Neural cell (in vitro differentiated cells): ENCODE data around the gene CTNNBL1. TPM values are rescaled to one million over a fixed set of nuclear protein-coding genes. Genes with fewer than 3 reads are reported as not detected.

Experiments
- H2AFZ ChIP-seq: fragments of 200-600, 300-800 bp; sonication (generic), shearing (Covaris generic); 2 replicates; pipeline ENCODE4 v1.6.0; 2014; ENCODE audit warnings: low read depth, mild to moderate bottlenecking, antibody characterized with exemption, low read length, moderate library complexity
- H3F3A ChIP-seq: fragments of 200-600 bp; shearing (Covaris generic); 2 replicates; pipeline ENCODE4 v1.6.1; 2016; ENCODE audit warnings: mild to moderate bottlenecking, moderate library complexity, mixed read lengths, antibody characterized with exemption, low read length; ENCODE audit not compliant: insufficient read depth, poor library complexity, severe bottlenecking
- H3K27ac ChIP-seq: fragments of 200-600, 300-800 bp; sonication (generic), shearing (Covaris generic); 2 replicates; pipeline ENCODE4 v1.5.1; 2014; ENCODE audit warnings: mild to moderate bottlenecking, low read length, moderate library complexity
- H3K27me3 ChIP-seq: fragments of 300-800, 200-600 bp; sonication (generic), shearing (Covaris generic); 2 replicates; pipeline ENCODE4 v1.6.0; 2014; ENCODE audit warnings: mild to moderate bottlenecking, low read depth, low read length, moderate library complexity; ENCODE audit not compliant: insufficient read depth
- H3K36me3 ChIP-seq: fragments of 300-800, 200-600 bp; sonication (generic), shearing (Covaris generic); 2 replicates; pipeline ENCODE4 v1.5.1; 2014; ENCODE audit warnings: mild to moderate bottlenecking, antibody characterized with exemption, low read length, moderate library complexity; ENCODE audit not compliant: insufficient read depth
- H3K4me2 ChIP-seq: fragments of 300-800, 200-600 bp; sonication (generic), shearing (Covaris generic); 2 replicates; pipeline ENCODE4 v1.6.0; 2014; ENCODE audit warnings: mild to moderate bottlenecking, low read length
- H3K4me3 ChIP-seq: fragments of 300-800, 200-600 bp; sonication (generic), shearing (Covaris generic); 2 replicates; pipeline ENCODE4 v1.5.1; 2014; ENCODE audit warnings: mild to moderate bottlenecking, low read length, moderate library complexity
- H3K79me2 ChIP-seq: fragments of 200-600 bp; shearing (Covaris generic); replicated peaks from 2 replicates; pipeline ENCODE4 v1.6.0; 2014; ENCODE audit warnings: mild to moderate bottlenecking, low read length, moderate library complexity; ENCODE audit not compliant: insufficient read depth
- H3K9ac ChIP-seq: fragments of 300-800, 200-600 bp; sonication (generic), shearing (Covaris generic); 2 replicates; pipeline ENCODE4 v1.6.1; 2016; ENCODE audit warnings: mild to moderate bottlenecking, low read length, mixed read lengths
- H3K9me2 ChIP-seq: fragments of 200-600 bp; shearing (Covaris generic); 2 replicates; pipeline ENCODE4 v1.6.1; 2016; ENCODE audit warnings: mild to moderate bottlenecking, low read length, mixed read lengths; ENCODE audit not compliant: insufficient read depth
- H3K9me3 ChIP-seq: fragments of 200-600, 300-800 bp; sonication (generic), shearing (Covaris generic); 2 replicates; pipeline ENCODE4 v1.6.1; 2016; ENCODE audit warnings: mild to moderate bottlenecking, mixed run types, low read length, moderate library complexity, mixed read lengths
- H4K20me1 ChIP-seq: fragments of 200-600 bp; shearing (Covaris generic); 2 replicates; pipeline ENCODE4 v1.6.1; 2016; ENCODE audit warnings: mild to moderate bottlenecking, mixed run types; ENCODE audit not compliant: insufficient read depth
- CTCF ChIP-seq: fragments of 450-650 bp; IDR thresholded peaks from 2 replicates; pipeline ENCODE4 v1.5.1; 2014; ENCODE audit warnings: antibody characterized with exemption, mild to moderate bottlenecking, moderate library complexity; ENCODE audit not compliant: poor library complexity, severe bottlenecking
- EP300 ChIP-seq: fragments of 450-650 bp; conservative IDR thresholded peaks from 2 replicates; pipeline ENCODE4 v1.6.1; 2014; ENCODE audit warnings: antibody characterized with exemption, mild to moderate bottlenecking, moderate library complexity; ENCODE audit not compliant: poor library complexity, severe bottlenecking
- EZH2 ChIP-seq: fragments of 200-600, 300-800 bp; shearing (Covaris generic), sonication (generic); IDR thresholded peaks from 2 replicates; pipeline ENCODE4 v1.6.1; 2014; ENCODE audit warnings: antibody characterized with exemption, low read length, borderline replicate concordance, mild to moderate bottlenecking; ENCODE audit not compliant: insufficient read depth, poor library complexity, severe bottlenecking
- MXI1 ChIP-seq: fragments of 450-650 bp; conservative IDR thresholded peaks from 2 replicates; pipeline ENCODE4 v1.6.1; 2014; ENCODE audit warnings: antibody characterized with exemption, mild to moderate bottlenecking; ENCODE audit not compliant: poor library complexity, severe bottlenecking
- POLR2AphosphoS5 ChIP-seq: IDR thresholded peaks from 2 replicates; pipeline ENCODE4 v1.6.1; 2012
- RAD21 ChIP-seq: fragments of 450-650 bp; conservative IDR thresholded peaks from 2 replicates; pipeline ENCODE4 v1.6.1; 2014; ENCODE audit warnings: antibody characterized with exemption, mild to moderate bottlenecking, moderate library complexity
- REST ChIP-seq: IDR thresholded peaks from 2 replicates; pipeline ENCODE4 v1.6.1; 2012; ENCODE audit warnings: borderline replicate concordance
- SMC3 ChIP-seq: fragments of 450-650 bp; conservative IDR thresholded peaks from 2 replicates; pipeline ENCODE4 v1.6.1; 2014; ENCODE audit warnings: antibody characterized with exemption, mild to moderate bottlenecking, moderate library complexity; ENCODE audit not compliant: poor library complexity
- TAF1 ChIP-seq: IDR thresholded peaks from 2 replicates; pipeline ENCODE4 v1.6.1; 2012; ENCODE audit warnings: low read depth
- polyA plus RNA-seq: library from polyadenylated mRNA; depleted of rRNA; stranded (reverse); fragments of >200 nt; gene quantifications from 2 replicates; pipeline ENCODE4 v1.2.3, GENCODE V29; 2014

CTNNBL1 gene
- polyA plus RNA-seq, 1 donor from 2014 or later = 32.6 TPM

GRCh38 chr20:37873884-37874283 lies 180.1 kb downstream of the CTNNBL1 start:
- H3K4me2 ChIP-seq = no peak overlapping the region
- no peaks in the 10 kb centered on the region for H3K79me2 ChIP-seq
- no peaks in the 10 kb centered on the region for H3K9me2 ChIP-seq
- H3K27ac ChIP-seq = no peak overlapping the region
- H3K27me3 ChIP-seq = no peaks in the 10 kb centered on the region
- H2AFZ ChIP-seq = no peak overlapping the region
- TF ChIP-seq POLR2AphosphoS5 (no peak), REST (no peak), TAF1 (no peak), MXI1 (no peak), RAD21 (no peak), SMC3 (no peak), CTCF (no peak), EP300 (no peak)
- H3K36me3 ChIP-seq = no peaks in the 10 kb centered on the region
- H3K9me3 ChIP-seq = no peaks in the 10 kb centered on the region
- no peaks in the 10 kb centered on the region for H4K20me1 ChIP-seq
- H3F3A ChIP-seq = no peaks in the 10 kb centered on the region
- no peak overlapping the region for H3K4me3 ChIP-seq
- H3K9ac ChIP-seq = no peak overlapping the region

GRCh38 chr20:37875460-37876175 lies 181.8 kb downstream of the CTNNBL1 start:
- H3K4me2 ChIP-seq = no peak overlapping the region
- H4K20me1 ChIP-seq = no peaks in the 10 kb centered on the region
- H3K9ac ChIP-seq = no peak overlapping the region
- no peak for TF ChIP-seq EZH2
- no peak for TF ChIP-seq RAD21
- no peak for TF ChIP-seq POLR2AphosphoS5
- TF ChIP-seq MXI1 = no peak
- no peak for TF ChIP-seq TAF1
- no peak overlapping the region for H3K27ac ChIP-seq
- H3K4me3 ChIP-seq = no peak overlapping the region
- no peaks in the 10 kb centered on the region for H3K9me2 ChIP-seq
- no peaks in the 10 kb centered on the region for H3K27me3 ChIP-seq
- no peaks in the 10 kb centered on the region for H3K9me3 ChIP-seq
- H3F3A ChIP-seq = no peaks in the 10 kb centered on the region
- H2AFZ ChIP-seq = no peak overlapping the region
- H3K79me2 ChIP-seq = no peaks in the 10 kb centered on the region
- H3K36me3 ChIP-seq = no peaks in the 10 kb centered on the region
